ENCODE results near the gene YWHAG. TPM values are rescaled to one million over a fixed set of nuclear protein-coding genes. Genes with fewer than 3 reads are reported as not detected.
A peak's percentile ranks its signal among the peaks of the same experiment; 100 is the strongest.

Gene YWHAG
- total RNA-seq, 4 donors from 2014 or later, result 47.4 to 67.6 (median 65.8) TPM

- H3K4me1 ChIP-seq, result peaks cover 19% of the 10 kb centered on the region
- no peaks in the 10 kb centered on the region for H3K9me3 ChIP-seq
- TF ChIP-seq, protein P1, sequence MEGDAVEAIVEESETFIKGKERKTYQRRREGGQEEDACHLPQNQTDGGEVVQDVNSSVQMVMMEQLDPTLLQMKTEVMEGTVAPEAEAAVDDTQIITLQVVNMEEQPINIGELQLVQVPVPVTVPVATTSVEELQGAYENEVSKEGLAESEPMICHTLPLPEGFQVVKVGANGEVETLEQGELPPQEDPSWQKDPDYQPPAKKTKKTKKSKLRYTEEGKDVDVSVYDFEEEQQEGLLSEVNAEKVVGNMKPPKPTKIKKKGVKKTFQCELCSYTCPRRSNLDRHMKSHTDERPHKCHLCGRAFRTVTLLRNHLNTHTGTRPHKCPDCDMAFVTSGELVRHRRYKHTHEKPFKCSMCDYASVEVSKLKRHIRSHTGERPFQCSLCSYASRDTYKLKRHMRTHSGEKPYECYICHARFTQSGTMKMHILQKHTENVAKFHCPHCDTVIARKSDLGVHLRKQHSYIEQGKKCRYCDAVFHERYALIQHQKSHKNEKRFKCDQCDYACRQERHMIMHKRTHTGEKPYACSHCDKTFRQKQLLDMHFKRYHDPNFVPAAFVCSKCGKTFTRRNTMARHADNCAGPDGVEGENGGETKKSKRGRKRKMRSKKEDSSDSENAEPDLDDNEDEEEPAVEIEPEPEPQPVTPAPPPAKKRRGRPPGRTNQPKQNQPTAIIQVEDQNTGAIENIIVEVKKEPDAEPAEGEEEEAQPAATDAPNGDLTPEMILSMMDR (IDR thresholded peaks at IDR 0.05), result no peak
- TF ChIP-seq POLR2A (IDR thresholded peaks at IDR 0.05), result no peak
- TF ChIP-seq EP300 (IDR thresholded peaks at IDR 0.05), result no peak
- no peak for TF ChIP-seq POLR2AphosphoS5 (IDR thresholded peaks at IDR 0.05)
- no peaks in the 10 kb centered on the region for H3K36me3 ChIP-seq
- H3K4me3 ChIP-seq, result no peak overlapping the region
- DNase-seq (ENCODE audit: low spot score in 2 of 2), result no peak
- H3K27ac ChIP-seq, result no peak overlapping the region
- WGBS, result 85% methylated on average over 13 of the region's 13 CpGs
- H3K27me3 ChIP-seq, result no peaks in the 10 kb centered on the region
These were observed 24.5 kb upstream of the YWHAG start for GRCh38 chr7:76383089-76383944.

DNA sequence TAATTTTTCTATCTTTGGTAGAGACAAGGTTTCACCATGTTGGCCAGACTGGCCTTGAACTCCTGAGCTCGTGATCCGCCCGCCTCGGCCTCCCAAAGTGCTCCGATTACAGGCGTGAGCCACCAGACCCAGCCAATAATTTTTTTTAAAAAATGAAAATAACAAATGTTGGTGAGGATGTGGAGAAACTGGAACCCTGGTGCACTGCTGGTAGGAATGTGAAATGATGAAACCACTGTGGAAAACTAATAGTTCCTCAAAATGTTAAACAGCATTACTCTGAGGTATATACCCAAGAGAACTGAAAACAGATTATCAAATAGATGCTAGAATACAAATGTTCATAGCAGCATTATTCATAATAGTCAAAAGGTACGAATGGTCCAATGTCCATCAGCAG, 23.0 kb upstream of the YWHAG start:
- Histone ChIP-seq H3K27me3 (no peaks in the 10 kb centered on the region), H3K27ac (no peak overlapping the region), H3K4me1 (peaks cover 19% of the 10 kb centered on the region), H3K9me3 (no peaks in the 10 kb centered on the region), H3K4me3 (no peak overlapping the region), H3K36me3 (no peaks in the 10 kb centered on the region)
- 95% methylated on average over 7 of the region's 7 CpGs for WGBS
- TF ChIP-seq POLR2A (IDR thresholded peaks at IDR 0.05) (no peak), EP300 (IDR thresholded peaks at IDR 0.05) (no peak), POLR2AphosphoS5 (IDR thresholded peaks at IDR 0.05) (no peak)
- TF ChIP-seq, protein P1 (IDR thresholded peaks at IDR 0.05), result no peak
- no peak for DNase-seq (ENCODE audit: low spot score in 2 of 2)

- WGBS, result 37% methylated on average over 7 of the region's 7 CpGs
- TF ChIP-seq, protein P1 (IDR thresholded peaks at IDR 0.05), result no peak
- TF ChIP-seq POLR2AphosphoS5 (IDR thresholded peaks at IDR 0.05) (no peak), POLR2A (IDR thresholded peaks at IDR 0.05) (no peak), EP300 (IDR thresholded peaks at IDR 0.05) (no peak)
- peak overlapping the region; percentile 48 for H3K4me3 ChIP-seq
These were observed 21.8 kb upstream of the YWHAG start for GRCh38 chr7:76380623-76380966.

GRCh38 chr7:76377186-76377918, 18.6 kb upstream of the YWHAG start:
- WGBS, result 75% methylated on average over 9 of the region's 9 CpGs
- TF ChIP-seq EP300 (IDR thresholded peaks at IDR 0.05) (no peak), POLR2AphosphoS5 (IDR thresholded peaks at IDR 0.05) (no peak), POLR2A (IDR thresholded peaks at IDR 0.05) (no peak)
- TF ChIP-seq, protein P1 (IDR thresholded peaks at IDR 0.05), result no peak
- no peak for DNase-seq (ENCODE audit: low spot score in 2 of 2)
- Histone ChIP-seq H3K4me3 (no peak overlapping the region), H3K9me3 (no peaks in the 10 kb centered on the region), H3K27me3 (no peaks in the 10 kb centered on the region), H3K36me3 (no peaks in the 10 kb centered on the region), H3K27ac (no peak overlapping the region), H3K4me1 (peaks cover 29% of the 10 kb centered on the region)

More at GRCh38 chr7:76380623-76380966, 21.8 kb upstream of the YWHAG start:
- H3K27me3 ChIP-seq, result no peaks in the 10 kb centered on the region
- no peak for DNase-seq (ENCODE audit: low spot score in 2 of 2)
- H3K36me3 ChIP-seq, result no peaks in the 10 kb centered on the region
- H3K9me3 ChIP-seq, result no peaks in the 10 kb centered on the region
- H3K27ac ChIP-seq, result peak overlapping the region; percentile 91
- peaks cover 19% of the 10 kb centered on the region for H3K4me1 ChIP-seq

- Histone ChIP-seq H3K4me3 (no peak overlapping the region), H3K27ac (no peak overlapping the region), H3K27me3 (no peaks in the 10 kb centered on the region), H3K9me3 (no peaks in the 10 kb centered on the region), H3K4me1 (peaks cover 24% of the 10 kb centered on the region), H3K36me3 (no peaks in the 10 kb centered on the region)
- DNase-seq (ENCODE audit: low spot score in 2 of 2), result no peak
- 88% methylated on average over 9 of the region's 9 CpGs for WGBS
- TF ChIP-seq POLR2AphosphoS5 (IDR thresholded peaks at IDR 0.05), result no peak
- no peak for TF ChIP-seq POLR2A (IDR thresholded peaks at IDR 0.05)
- TF ChIP-seq, protein P1 (IDR thresholded peaks at IDR 0.05), result no peak
- no peak for TF ChIP-seq EP300 (IDR thresholded peaks at IDR 0.05)
These were observed 16.5 kb upstream of the YWHAG start for GRCh38 chr7:76375251-76375650.
